ENCODE measurements around the gene DUSP7.
A peak's percentile ranks its signal among the peaks of the same experiment; 100 is the strongest.

Gene DUSP7

GRCh38 chr3:52024765-52025452 is 31.5 kb downstream of the DUSP7 start:
- no peak for DNase-seq

GRCh38 chr3:52023860-52024764 is 32.3 kb downstream of the DUSP7 start:
- no peak for DNase-seq

GRCh38 chr3:52023101-52023770 is 33.1 kb downstream of the DUSP7 start:
- no peak for DNase-seq

GRCh38 chr3:52022323-52023100 is 33.9 kb downstream of the DUSP7 start:
- DNase-seq = no peak

GRCh38 chr3:52021489-52022268 is 34.7 kb downstream of the DUSP7 start:
- DNase-seq = peak; percentile 55

GRCh38 chr3:52020796-52021195 is 35.6 kb downstream of the DUSP7 start:
- no peak for DNase-seq

- DNase-seq = no peak
These were observed 36.9 kb downstream of the DUSP7 start for GRCh38 chr3:52019352-52020080.

- no peak for DNase-seq
These were observed 37.9 kb downstream of the DUSP7 start for GRCh38 chr3:52018319-52019000.

- no peak for DNase-seq
These were observed 38.8 kb downstream of the DUSP7 start for GRCh38 chr3:52017586-52017985.

- no peak for DNase-seq
These were observed 40.7 kb downstream of the DUSP7 start for GRCh38 chr3:52015438-52016228.

- no peak for DNase-seq
These were observed 41.8 kb downstream of the DUSP7 start for GRCh38 chr3:52014613-52015012.

GRCh38 chr3:52013802-52014598 is 42.4 kb downstream of the DUSP7 start:
- no peak for DNase-seq

- DNase-seq = no peak
These were observed 43.7 kb downstream of the DUSP7 start for GRCh38 chr3:52012699-52013098.

GRCh38 chr3:52010431-52010830 is 45.9 kb downstream of the DUSP7 start:
- no peak for DNase-seq

- no peak for DNase-seq
These were observed 49.1 kb downstream of the DUSP7 start for GRCh38 chr3:52007291-52007690.

GRCh38 chr3:52006820-52007133 is 49.6 kb downstream of the DUSP7 start:
- DNase-seq = no peak

GRCh38 chr3:52006017-52006819 is 50.2 kb downstream of the DUSP7 start:
- no peak for DNase-seq

GRCh38 chr3:52005571-52005986 is 50.8 kb downstream of the DUSP7 start:
- DNase-seq = no peak

Data from NCI-H510A (cell line).